Measurements from ENCODE around the gene SNX10. TPM values are rescaled to one million over a fixed set of nuclear protein-coding genes. Genes with fewer than 3 reads are reported as not detected.

The SNX10 gene
- total RNA-seq, 1 experiment from 2014 or later, result 7.9 TPM

DNA sequence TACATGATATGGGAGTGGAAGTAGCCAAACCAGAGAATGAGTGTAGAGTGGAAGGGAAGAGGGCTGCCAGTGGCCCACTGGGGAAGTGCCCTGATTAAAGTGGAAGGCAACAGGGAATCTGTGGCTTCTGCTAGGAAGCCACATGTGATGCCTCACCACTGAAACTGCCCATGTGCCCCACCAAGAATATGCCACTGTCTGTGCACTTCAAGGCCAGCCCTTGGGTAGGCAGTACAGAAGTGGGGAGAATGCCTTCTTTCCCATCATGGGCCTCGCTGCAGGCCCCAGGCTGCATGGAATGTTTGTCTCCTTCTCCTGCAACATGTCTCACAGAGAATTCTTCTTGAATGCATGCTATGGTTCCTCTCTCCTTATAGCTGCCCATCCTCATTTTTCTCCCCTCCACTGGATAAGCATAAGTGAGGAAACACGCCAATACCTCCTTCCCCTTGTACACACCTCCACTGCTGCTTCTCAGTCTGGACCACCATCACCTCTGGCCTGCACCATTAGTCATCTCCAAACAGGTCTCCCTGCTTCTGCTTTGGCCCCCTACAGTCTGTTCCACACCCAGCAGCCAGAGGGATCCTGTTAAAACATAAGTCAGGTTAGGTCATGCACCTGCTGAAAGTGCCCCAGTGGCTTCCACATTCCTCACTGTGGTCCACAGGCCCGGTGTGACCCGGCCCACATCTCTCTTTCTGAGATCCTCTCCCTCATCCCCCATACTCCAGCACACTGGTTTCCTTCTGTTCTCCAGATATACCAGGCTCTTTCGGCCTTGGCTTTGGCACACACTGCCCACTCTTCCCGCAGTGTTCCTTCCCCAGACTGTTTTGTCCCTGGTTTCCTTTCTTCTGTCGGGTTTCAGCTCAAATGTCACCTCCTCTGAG lies 37.1 kb downstream of the SNX10 start:
- TF ChIP-seq EZH2 (IDR thresholded peaks at IDR 0.05; ENCODE audit: low read length, unreplicated experiment), result no peak
- TF ChIP-seq CTCF (conservative IDR thresholded peaks at IDR 0.05; ENCODE audit: low read depth, low read length), result no peak
- no peak for TF ChIP-seq EZH2phosphoT487 (IDR thresholded peaks at IDR 0.05; ENCODE audit: borderline replicate concordance, low read length)
- Histone ChIP-seq H3K9ac (ENCODE audit: low read length) (no peak overlapping the region), H3K9me3 (ENCODE audit: low read length) (no peaks in the 10 kb centered on the region), H3K4me1 (ENCODE audit: insufficient read depth, low read length) (no peaks in the 10 kb centered on the region), H3K27ac (ENCODE audit: low read length) (no peak overlapping the region), H3K36me3 (ENCODE audit: low read depth, low read length) (no peaks in the 10 kb centered on the region), H3K27me3 (ENCODE audit: low read length) (no peaks in the 10 kb centered on the region), H3K4me3 (ENCODE audit: low read length) (no peak overlapping the region), H3F3A (ENCODE audit: low read length, unreplicated experiment) (no peaks in the 10 kb centered on the region), H2AFZ (ENCODE audit: low read length) (no peak overlapping the region), H3K79me2 (ENCODE audit: low read length) (no peaks in the 10 kb centered on the region), H4K20me1 (ENCODE audit: low read length) (no peaks in the 10 kb centered on the region), H3K4me2 (ENCODE audit: low read length) (no peak overlapping the region), H3K9me2 (replicated peaks; ENCODE audit: low read length) (no peaks in the 10 kb centered on the region)
- BruUV-seq (replicated peaks), result no TSS peak
- DNase-seq (no peak), ATAC-seq (no peak)
- POLR2A ChIA-PET (ENCODE audit: unreplicated experiment), result no interaction called here
- CTCF ChIA-PET, result no interaction called here
- intact Hi-C loops (cut with micrococcal nuclease), result no loop called here

- ChIA-PET POLR2A (ENCODE audit: unreplicated experiment) (no interaction called here), CTCF (no interaction called here)
- Histone ChIP-seq H3K27me3 (ENCODE audit: low read length) (no peaks in the 10 kb centered on the region), H3K4me1 (ENCODE audit: insufficient read depth, low read length) (no peaks in the 10 kb centered on the region), H4K20me1 (ENCODE audit: low read length) (no peaks in the 10 kb centered on the region), H3F3A (ENCODE audit: low read length, unreplicated experiment) (no peaks in the 10 kb centered on the region), H2AFZ (ENCODE audit: low read length) (no peak overlapping the region), H3K4me3 (ENCODE audit: low read length) (no peak overlapping the region), H3K9me2 (replicated peaks; ENCODE audit: low read length) (no peaks in the 10 kb centered on the region), H3K36me3 (ENCODE audit: low read depth, low read length) (no peaks in the 10 kb centered on the region), H3K9me3 (ENCODE audit: low read length) (no peaks in the 10 kb centered on the region), H3K9ac (ENCODE audit: low read length) (no peak overlapping the region), H3K79me2 (ENCODE audit: low read length) (no peaks in the 10 kb centered on the region), H3K4me2 (ENCODE audit: low read length) (no peak overlapping the region), H3K27ac (ENCODE audit: low read length) (no peak overlapping the region)
- intact Hi-C loops (cut with micrococcal nuclease), result no loop called here
- ATAC-seq (no peak), DNase-seq (no peak)
- TF ChIP-seq EZH2 (IDR thresholded peaks at IDR 0.05; ENCODE audit: low read length, unreplicated experiment), result no peak
- no peak for TF ChIP-seq EZH2phosphoT487 (IDR thresholded peaks at IDR 0.05; ENCODE audit: borderline replicate concordance, low read length)
- no peak for TF ChIP-seq CTCF (conservative IDR thresholded peaks at IDR 0.05; ENCODE audit: low read depth, low read length)
- BruUV-seq (replicated peaks), result no TSS peak
Observed at GRCh38 chr7:26329520-26330255, 38.0 kb downstream of the SNX10 start.

Measured in PC-3 (cell line).